HG02943 (cell line): ENCODE measurements around the gene FAM20C.

Experiments
- ATAC-seq: cut with Tn5 transposase; IDR thresholded peaks from one replicate; pipeline ENCODE4 v1.9.1; 2021; ENCODE audit warnings: mild to moderate bottlenecking, low read depth, moderate library complexity; ENCODE audit not compliant: unreplicated experiment

FAM20C gene

DNA sequence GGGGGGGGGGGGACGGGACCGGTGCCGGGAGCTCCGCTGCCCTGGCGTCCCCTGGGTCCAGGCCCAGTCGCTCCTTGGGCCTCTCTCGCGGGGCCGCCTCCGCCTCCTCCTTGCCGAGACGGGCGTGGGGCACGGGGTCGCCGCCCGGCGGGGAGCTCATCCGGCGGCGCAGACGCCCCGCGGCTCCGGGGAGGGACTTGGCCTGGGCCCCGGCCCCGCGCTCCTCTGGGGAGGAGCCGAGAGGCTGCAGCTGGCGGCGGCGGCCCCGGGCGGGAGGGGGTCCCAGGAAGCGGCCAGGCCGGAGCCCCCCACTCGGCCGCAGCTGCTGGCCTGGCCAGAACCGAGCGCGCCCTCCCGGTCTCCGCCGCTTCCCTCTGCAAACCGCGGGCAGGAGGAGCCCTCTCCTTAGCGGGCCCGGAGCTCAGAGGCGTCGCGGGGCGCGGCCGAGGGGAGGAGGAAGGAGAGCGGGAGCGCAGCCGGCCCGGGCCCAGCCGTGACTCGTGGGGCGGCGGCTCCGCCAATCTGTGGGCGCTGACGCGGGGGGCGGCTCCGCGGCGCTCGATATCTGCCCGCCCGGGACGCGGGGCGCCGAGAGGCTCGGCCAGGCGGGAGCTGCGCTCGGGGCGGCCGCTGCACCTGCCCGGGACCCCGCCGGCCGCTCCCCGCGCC is at the start of gene FAM20C:
TSS of gene FAM20C (plus strand) at position 591 of the 669 bp plus-strand sequence. CDS start 629 bp downstream, outside the sequence.
- no peak for ATAC-seq

GRCh38 chr7:143145-143751 is 49.1 kb upstream of the FAM20C start:
- ATAC-seq: no peak

- ATAC-seq: no peak
These were observed 48.4 kb upstream of the FAM20C start for GRCh38 chr7:143811-144453.

DNA sequence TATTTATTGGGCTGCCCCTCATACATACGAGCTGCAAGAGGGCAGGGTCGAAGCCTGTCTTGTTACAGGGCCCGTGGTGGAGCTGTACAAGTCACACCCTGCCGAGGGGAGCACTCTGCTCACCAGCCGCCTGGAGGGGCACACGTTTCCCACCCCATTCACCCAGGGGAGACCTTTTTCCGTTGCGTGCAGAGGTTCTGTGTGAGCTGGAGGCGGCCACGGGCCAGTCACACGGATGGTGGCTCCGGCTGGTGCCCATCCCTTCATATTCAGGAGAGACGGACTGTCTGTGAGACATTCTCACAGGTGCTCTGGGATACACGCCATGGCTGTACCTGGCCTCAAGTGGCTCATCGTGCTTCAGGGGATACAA is 47.9 kb upstream of the FAM20C start:
- ATAC-seq: no peak

DNA sequence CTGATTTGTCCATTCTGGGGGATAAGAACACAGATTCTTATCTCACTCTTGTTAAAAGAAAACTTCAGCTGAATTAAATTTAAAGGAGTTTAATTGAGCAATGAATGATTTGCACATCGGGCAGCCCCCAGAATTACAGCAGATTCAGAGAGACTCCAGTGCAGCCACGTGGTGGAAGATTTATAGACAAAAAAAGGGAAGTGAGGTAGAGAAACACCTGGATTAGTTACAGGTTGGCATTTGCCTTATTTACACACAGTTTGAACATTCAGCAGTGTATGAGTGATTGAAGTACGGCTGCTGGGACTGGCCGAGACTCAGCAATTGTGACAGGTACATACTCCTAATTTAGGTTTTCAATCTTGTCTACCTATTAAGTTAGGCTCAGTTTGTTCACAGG is 46.5 kb upstream of the FAM20C start:
- no peak for ATAC-seq

DNA sequence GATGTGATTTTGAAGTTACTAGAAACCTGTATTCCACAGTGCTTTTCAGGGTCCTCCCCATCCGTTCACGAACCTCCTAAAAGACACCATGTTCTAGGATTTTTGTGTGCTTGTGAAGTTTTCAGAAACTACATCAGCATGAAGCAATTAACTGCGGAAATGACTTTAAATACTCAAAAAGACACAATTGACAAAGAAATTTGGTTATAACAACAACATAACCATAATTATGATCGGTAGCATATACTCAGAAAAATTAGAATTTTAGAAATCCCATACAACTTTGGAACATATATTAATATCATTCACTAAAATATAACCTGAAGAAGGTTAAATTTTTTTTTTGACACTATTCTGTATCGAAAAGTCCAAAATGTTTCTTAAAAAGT is 43.8 kb upstream of the FAM20C start:
- ATAC-seq: no peak

GRCh38 chr7:148932-149790 is 43.2 kb upstream of the FAM20C start:
- ATAC-seq: peak; percentile 97

GRCh38 chr7:149791-150636 is 42.4 kb upstream of the FAM20C start:
- ATAC-seq: no peak

DNA sequence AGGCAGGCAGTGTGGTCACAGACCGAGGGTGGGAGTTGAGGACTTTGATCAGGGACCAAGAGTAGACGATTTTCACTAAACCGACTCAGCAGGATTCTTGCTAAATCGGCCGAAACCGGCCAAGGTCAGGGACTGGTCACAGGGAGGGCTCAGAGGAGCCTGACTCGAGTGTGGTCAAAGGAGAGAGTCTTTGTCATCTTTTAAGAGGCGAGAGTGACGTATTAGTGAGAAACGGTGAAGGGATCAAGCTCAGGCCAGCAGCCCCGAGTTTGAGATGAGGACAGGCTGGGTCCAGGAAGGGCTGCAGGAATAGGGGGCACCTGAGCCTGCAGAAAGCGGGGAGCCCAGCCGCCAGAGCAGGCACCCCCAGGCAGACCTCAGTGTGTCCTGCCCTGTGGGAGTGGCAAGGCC is 41.6 kb upstream of the FAM20C start:
- ATAC-seq: no peak

DNA sequence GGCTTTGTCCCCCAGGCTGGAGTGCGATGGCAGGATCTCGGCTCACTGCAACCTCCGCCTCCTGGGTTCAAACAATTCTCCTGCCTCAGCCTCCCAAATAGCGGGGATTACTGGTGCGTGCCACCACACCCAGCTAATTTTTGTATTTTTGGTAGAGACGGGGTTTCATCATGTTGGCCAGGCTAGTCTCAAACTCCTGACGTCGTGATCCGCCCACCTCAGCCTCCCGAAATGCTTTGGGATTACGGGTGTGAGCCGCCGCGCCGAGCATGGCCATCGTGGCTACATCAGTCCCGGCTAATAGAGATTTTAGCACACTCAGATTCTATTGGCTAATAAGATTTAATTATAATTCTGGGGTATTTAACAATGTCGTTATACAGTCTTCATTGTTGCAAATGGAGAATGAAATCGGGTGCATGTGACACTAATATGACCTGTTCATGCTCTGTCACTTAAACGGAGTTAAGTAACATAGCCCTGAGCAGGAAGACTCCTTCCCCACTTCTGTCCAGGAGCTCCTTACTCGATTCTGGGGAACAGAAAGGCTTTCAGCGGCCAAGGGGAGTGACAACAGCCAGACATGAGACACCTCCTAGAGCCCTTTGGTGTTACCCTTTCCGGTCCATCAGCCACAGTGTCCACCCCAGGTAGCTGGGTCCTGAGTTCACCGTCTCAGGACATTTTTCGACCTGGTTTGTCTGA is 40.9 kb upstream of the FAM20C start:
- no peak for ATAC-seq

GRCh38 chr7:152702-153391 is 39.5 kb upstream of the FAM20C start:
- no peak for ATAC-seq

DNA sequence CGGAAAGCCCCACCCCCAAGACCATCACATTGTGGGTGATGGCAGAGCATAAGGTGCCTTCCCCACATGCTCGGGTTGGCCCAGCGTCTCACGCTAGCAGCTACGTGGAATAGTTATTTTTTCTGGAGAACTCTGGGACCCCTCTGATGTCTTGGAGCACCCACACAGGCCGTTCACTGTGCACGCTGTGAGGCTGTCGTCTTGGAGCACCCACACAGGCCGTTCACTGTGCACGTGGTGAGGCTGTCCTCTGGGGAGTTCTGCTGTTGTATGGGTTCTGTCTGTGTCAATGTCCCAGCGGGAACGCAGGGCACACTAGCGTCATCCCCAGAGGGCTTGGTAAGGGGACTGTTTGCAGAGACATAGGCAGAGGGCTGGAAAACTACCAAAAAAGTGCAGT is 38.8 kb upstream of the FAM20C start:
- no peak for ATAC-seq

DNA sequence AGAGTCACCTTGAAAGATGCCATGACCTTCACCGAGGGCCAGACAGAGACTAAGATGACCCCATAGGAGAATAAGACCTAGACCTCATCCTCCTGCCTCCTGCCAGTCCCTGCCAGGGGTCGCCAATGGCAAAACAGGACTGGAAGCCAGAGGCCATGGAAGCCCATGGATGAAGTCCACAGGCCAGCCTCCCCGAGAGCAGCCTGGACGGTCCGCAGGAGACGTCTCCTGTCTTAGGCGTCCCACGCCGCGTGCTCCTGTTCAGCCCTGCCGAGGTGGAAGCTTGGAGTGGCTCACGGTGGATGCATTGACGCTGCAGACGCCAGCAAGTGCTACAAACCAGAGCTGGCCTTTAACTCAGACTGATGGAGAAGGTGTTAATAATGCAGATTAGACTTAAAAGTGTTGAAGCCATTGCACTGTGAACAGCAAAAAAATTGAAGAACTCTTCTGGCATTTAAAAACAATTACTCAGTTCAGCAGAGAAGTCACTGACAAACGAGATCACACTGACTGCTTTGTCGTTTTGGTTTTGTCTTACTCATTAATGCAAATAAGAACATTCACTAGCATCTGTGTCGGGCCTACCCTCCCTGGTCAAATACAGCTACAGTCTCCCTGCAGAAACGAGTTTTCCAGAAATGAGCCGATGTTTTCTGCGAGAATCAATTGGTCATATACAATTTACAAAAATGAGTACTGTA is 38.1 kb upstream of the FAM20C start:
- ATAC-seq: no peak

GRCh38 chr7:155469-155900 is 36.9 kb upstream of the FAM20C start:
- ATAC-seq: no peak

- ATAC-seq: no peak
These were observed 36.0 kb upstream of the FAM20C start for GRCh38 chr7:156111-157007.

DNA sequence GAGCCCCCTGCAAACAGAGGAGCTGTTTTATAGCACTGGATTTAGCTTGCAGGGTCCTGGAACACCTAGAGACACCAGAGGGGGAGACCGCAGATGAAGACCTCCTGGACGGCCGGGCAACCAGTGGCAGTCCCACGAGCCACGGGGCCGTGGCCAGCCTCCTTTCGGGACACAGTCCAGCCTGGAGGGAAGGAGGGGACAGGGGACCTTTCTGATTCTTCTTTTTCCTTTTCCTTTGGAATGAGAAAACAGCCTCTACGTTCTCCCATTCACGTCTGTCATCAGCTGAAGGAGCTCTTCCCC is 35.4 kb upstream of the FAM20C start:
- no peak for ATAC-seq

DNA sequence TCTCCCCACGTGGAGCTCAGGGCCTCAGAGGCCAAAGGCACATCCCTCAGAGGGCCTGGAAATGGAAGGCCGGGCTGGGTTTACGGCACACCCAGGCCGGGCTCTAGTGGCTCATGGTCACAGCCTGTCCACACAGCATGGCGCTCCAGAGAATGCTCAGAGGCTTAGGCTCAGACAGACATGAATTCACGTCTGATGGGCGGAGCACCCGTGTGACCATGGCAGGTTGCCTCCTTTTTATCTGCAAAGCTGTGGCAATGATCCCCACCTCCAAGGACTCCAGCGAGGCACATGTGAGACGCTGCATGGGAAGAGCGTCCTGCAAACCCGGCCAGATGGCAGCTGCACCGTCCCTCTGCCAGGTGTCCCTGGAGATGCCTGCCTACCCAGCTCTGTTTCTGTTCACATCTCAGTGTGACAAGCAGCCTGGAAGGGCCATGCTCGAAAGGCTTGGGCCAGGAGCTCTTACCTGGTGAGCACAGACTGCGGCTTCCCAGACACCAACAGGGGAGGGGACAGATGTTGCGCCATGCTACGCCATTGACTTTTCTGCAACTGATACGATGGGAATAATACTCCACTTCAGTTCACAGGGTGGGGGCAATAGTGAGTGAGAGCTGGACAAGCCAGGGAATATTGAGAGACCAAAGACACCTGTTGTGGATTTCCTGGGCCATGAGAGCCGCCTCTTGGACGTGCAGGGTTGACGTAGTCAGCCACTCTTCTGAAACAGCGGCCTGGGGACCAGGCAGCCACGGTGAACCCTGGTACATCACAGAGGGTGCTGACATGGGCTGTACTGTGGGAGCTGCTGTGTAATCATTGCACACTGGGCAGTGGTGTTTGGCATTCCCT is 34.4 kb upstream of the FAM20C start:
- ATAC-seq: no peak
